GM18511 (cell line): ENCODE measurements around the gene CYP4A22.
"Not testable (repeated sequence)": the region's sequence is repeated elsewhere in the genome, so short reads cannot be mapped to it uniquely, and the experiment has no call there.

ENCODE experiments used
- ATAC-seq: cut with Tn5 transposase; IDR thresholded peaks from one replicate; pipeline ENCODE4 v1.9.1; 2021; ENCODE audit warnings: mild to moderate bottlenecking, moderate library complexity; ENCODE audit not compliant: unreplicated experiment

The CYP4A22 gene

GRCh38 chr1:47184090-47184821, 47.0 kb downstream of the CYP4A22 start:
- ATAC-seq, result no peak

GRCh38 chr1:47184822-47185677, 47.8 kb downstream of the CYP4A22 start:
- ATAC-seq, result no peak

GRCh38 chr1:47186267-47187185, 49.3 kb downstream of the CYP4A22 start:
- ATAC-seq, result no peak

- no peak for ATAC-seq
Measured at GRCh38 chr1:47187231-47187925, 50.1 kb downstream of the CYP4A22 start.

- ATAC-seq, result no peak
Measured at GRCh38 chr1:47187926-47188250, 50.6 kb downstream of the CYP4A22 start.

GRCh38 chr1:47188791-47189785, 51.8 kb downstream of the CYP4A22 start:
- no peak for ATAC-seq

GRCh38 chr1:47189844-47190508, 52.7 kb downstream of the CYP4A22 start, which contains the start of gene PDZK1IP1:
Gene PDZK1IP1 (minus strand): TSS chr1:47190036. CDS start chr1:47189932, 104 bp downstream.
- ATAC-seq, result no peak

- ATAC-seq, result no peak
Measured at GRCh38 chr1:47190509-47190855, 53.2 kb downstream of the CYP4A22 start.

- no peak for ATAC-seq
Measured at GRCh38 chr1:47190857-47191256, 53.6 kb downstream of the CYP4A22 start.

GRCh38 chr1:47191940-47192457, 54.8 kb downstream of the CYP4A22 start:
- no peak for ATAC-seq

GRCh38 chr1:47192458-47193384, 55.5 kb downstream of the CYP4A22 start:
- peak; percentile 84 for ATAC-seq

- ATAC-seq, result not testable (repeated sequence)
Measured at GRCh38 chr1:47193496-47193895, 56.3 kb downstream of the CYP4A22 start.

GRCh38 chr1:47194311-47194710, 57.1 kb downstream of the CYP4A22 start:
- ATAC-seq, result no peak

- ATAC-seq, result not testable (repeated sequence)
Measured at GRCh38 chr1:47195981-47196380, 58.7 kb downstream of the CYP4A22 start.

- ATAC-seq, result no peak
Measured at GRCh38 chr1:47196622-47197021, 59.4 kb downstream of the CYP4A22 start.

- ATAC-seq, result no peak
Measured at GRCh38 chr1:47198214-47198613, 61.0 kb downstream of the CYP4A22 start.
